ENCODE measurements around the gene TMEM25. TPM values are rescaled to one million over a fixed set of nuclear protein-coding genes. Genes with fewer than 3 reads are reported as not detected.
"Not testable (repeated sequence)": the region's sequence is repeated elsewhere in the genome, so short reads cannot be mapped to it uniquely, and the experiment has no call there.

Gene TMEM25
- total RNA-seq, 1 donor from 2014 or later = 8.0 TPM

- DNase-seq (ENCODE audit: low spot score) = peak; percentile 93
- intact Hi-C loops (cut with DNase I) = loop anchor here (5.0 kb wide), 1 partner anchor 40 kb away; no protein-coding TSS in a partner anchor
Observed at GRCh38 chr11:118572061-118572980, 41.3 kb downstream of the TMEM25 start, which contains the start of gene ARCN1. TSS of gene ARCN1 (plus strand) at chr11:118572409. CDS start at chr11:118572548, 139 bp downstream.

DNA sequence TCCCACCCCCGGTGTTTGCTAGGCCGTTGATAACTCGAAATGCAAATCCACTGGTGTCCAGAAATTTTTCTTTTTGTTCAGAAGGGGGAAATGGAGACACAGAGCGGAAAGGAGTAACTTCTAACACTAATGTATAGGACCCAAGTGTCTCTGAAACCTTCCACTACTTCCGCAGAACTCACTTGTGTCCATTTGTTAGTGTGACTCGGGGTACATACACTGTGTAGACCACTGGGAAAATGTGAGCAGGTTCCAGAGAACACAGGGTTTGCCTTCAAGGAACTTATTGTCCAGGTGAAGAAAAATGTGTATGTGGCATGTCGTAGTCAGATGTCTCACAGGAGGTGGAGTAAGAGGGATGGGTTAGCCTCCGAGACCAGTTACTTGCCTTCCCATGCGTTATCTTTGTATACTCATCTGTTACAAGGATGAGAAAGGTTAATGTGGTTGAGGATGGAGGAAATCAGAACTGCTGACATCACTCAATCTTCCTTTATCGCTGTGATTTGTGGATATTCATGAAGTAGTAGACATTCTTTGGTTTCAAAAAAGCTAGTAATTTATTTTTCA, 42.1 kb downstream of the TMEM25 start:
- no peak for DNase-seq (ENCODE audit: low spot score)
- intact Hi-C loops (cut with DNase I) = loop anchor here (5.0 kb wide), 1 partner anchor 39 kb away; no protein-coding TSS in a partner anchor

- intact Hi-C loops (cut with DNase I) = loop anchor here (5.0 kb wide), 1 partner anchor 38 kb away; no protein-coding TSS in a partner anchor
- DNase-seq (ENCODE audit: low spot score) = no peak
Observed at GRCh38 chr11:118574636-118575035, 43.6 kb downstream of the TMEM25 start.

- DNase-seq (ENCODE audit: low spot score); intact Hi-C loops (cut with DNase I): not testable (repeated sequence)
Observed at GRCh38 chr11:118577995-118578394, 47.0 kb downstream of the TMEM25 start.

DNA sequence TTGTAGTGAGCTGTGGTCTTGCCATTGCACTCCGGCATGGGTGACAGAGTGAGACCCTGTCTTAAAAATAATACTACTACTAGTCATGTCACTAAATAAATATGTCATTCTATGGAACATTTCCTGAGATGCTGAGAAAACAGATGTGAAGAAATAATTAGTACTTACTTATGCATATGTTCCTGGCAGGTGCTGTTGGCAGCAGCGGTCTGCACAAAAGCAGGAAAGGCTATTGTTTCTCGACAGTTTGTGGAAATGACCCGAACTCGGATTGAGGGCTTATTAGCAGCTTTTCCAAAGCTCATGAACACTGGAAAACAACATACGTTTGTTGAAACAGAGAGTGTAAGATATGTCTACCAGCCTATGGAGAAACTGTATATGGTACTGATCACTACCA, 50.1 kb downstream of the TMEM25 start:
- DNase-seq (ENCODE audit: low spot score) = no peak
- intact Hi-C loops (cut with DNase I) = no loop called here

Other genes with a start within 250 kb of the TMEM25 start
- 0.48 TPM for gene CD3E, start 226.5 kb upstream of the TMEM25 start, total RNA-seq
- 0.62 TPM for gene CD3D, start 188.5 kb upstream of the TMEM25 start, total RNA-seq
- gene CD3G, start 186.8 kb upstream of the TMEM25 start, total RNA-seq = 0.24 TPM
- 38.3 TPM for gene UBE4A, start 171.6 kb upstream of the TMEM25 start, total RNA-seq
- gene ATP5MG, start 129.6 kb upstream of the TMEM25 start, total RNA-seq = 600 TPM
- 41.4 TPM for gene KMT2A, start 94.7 kb upstream of the TMEM25 start, total RNA-seq
- 0.62 TPM for gene TTC36, start 3.7 kb upstream of the TMEM25 start, total RNA-seq
- gene IFT46, start 34.7 kb downstream of the TMEM25 start, total RNA-seq = 24.0 TPM
- gene ARCN1, start 41.2 kb downstream of the TMEM25 start, total RNA-seq = 118 TPM
- gene PHLDB1, start 76.4 kb downstream of the TMEM25 start, total RNA-seq = 155 TPM
- not detected for gene TREH, start 148.5 kb downstream of the TMEM25 start, total RNA-seq